Effector CD4-positive, alpha-beta T cell (primary cell): ENCODE measurements around the gene RCN2.
"Not testable (repeated sequence)": the region's sequence is repeated elsewhere in the genome, so short reads cannot be mapped to it uniquely, and the experiment has no call there.

ENCODE experiments used
- DNase-seq: peaks from one replicate; pipeline ENCODE4 v3.0.0-alpha.2; 2020

Gene RCN2

DNA sequence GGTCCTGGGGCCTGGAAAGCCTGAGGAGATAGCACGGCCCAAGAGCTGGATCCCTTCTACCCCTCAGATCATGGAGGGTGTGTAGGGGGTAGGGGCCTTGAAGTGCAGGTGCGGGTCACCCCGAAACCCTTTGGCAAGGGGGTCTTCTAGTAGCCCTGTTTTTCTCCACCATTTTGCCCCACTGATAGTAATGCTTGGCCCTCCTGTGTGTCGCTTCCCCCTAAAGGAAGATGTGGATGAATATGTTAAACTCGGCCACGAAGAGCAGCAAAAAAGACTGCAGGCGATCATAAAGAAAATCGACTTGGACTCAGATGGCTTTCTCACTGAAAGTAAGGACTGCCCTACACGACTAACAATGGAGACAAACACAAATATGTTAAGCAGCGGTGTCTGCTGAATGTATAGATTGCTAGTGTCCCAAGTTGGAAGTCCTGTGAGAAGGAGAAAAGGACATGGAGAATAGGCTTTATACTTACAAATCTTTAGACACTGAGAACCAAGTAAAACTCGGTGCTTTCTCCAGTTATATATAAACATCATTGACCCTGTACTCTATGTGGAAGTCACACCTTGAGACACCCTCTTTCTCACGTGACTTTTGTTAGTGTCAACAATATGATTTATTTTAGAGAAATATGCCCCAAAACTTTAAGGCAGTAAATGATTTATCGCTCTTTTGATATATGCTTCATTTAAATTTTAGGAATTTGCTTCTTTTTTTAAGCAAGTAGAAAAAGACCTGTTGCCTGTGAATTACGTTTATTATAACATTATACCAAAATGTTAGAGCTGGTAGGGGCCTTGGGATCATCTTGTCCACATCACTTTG is 802 bp downstream of the RCN2 start:
- no peak for DNase-seq

- DNase-seq = no peak
Observed at GRCh38 chr15:76935620-76936019, 4.1 kb downstream of the RCN2 start.

GRCh38 chr15:76936671-76937070 is 5.1 kb downstream of the RCN2 start:
- DNase-seq = no peak

GRCh38 chr15:76938752-76939151 is 7.2 kb downstream of the RCN2 start:
- DNase-seq = no peak

DNA sequence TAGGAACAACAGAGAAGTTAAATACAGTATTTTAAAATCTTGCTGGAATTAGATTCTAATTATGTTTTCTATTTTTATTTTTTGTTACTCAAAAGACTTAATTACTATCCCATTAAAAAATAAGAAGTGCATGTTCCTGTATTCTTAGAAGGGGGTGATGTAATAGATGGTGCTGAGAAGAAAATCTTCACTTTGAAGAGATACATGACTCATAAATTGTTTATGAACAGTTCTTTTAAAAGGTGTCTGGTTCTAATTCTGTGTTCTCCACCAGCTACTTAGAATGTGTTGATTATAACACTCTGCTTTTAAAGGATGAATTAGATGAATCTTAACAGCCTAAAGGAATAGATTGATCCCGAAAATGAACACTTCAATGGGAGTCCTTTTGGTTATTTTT is 8.2 kb downstream of the RCN2 start:
- DNase-seq = no peak

DNA sequence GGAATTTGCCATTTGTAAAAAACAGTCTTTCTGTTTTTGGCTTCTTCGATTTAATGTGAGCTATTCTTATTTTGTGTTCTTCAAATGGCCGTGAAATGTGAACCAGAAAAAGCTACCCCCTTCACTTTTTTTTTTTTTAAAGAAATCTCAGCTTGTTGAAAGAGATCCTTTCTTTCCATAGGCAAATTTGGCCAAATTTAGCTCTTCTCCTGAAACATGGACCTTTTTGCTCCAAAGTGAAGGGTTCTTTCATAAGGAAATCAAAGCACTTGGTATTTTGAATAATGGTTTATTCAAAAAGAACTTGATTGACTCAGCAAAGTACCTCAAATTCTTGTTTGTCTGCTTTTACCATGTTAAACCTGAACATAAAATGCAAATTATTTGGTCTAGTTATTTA is 10.1 kb downstream of the RCN2 start:
- DNase-seq = no peak

DNA sequence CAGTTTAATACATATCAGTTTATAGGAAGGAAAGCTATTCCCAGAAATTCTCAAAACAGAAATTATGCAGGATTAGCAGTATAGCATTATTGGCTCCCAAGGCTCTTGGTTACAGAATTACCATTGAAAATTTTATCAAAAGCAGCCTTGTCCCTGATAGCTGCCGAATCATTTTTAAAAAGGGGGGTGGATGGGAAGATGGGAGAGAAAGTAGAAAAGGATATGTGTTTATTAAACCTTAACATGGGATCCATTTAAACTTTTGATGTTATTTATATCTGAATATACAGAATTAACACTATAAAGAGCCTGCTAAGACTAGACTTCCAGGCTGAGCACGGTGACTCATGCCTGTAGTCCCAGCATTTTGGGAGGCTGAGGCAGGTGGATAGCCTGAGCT is 10.8 kb downstream of the RCN2 start:
- no peak for DNase-seq

GRCh38 chr15:76945494-76946093 is 14.0 kb downstream of the RCN2 start:
- no peak for DNase-seq

DNA sequence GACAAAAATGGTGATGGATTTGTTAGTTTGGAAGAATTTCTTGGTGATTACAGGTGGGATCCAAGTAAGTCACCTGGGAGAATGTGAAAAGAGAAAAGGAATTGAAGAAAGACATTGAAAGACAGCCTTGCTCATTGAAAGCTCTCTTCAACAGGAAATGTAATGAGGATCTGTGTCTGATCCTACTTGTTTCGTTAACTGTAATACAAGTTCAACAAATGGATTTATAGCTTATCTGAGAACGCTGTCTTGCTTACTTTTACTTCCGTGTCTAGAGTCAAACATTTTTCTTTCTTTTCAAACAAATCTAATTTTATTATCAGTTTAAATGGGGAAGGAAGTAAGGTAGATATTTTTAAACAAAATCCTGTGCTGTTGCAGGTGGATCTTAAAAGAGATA is 15.9 kb downstream of the RCN2 start:
- DNase-seq = no peak

GRCh38 chr15:76951220-76951619 is 19.7 kb downstream of the RCN2 start:
- no peak for DNase-seq

DNA sequence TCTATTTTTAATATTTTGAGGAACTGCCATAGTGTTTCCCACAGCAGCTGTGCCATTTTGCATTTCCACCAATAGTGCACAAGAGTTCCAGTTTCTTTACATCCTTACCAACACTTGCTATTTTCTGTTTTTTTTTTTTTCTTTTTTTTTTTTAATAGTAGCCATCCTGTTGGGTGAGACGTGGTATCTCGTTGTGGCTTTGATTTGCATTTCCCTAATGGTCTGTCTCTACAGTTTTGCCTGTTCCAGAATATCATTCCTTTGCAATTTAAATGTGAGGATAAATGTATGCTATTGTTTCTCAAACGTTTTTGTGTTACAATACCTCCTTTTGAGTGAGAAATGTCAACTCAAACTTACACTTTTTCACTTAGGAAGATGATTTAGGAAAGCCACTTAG is 22.4 kb downstream of the RCN2 start:
- no peak for DNase-seq

DNA sequence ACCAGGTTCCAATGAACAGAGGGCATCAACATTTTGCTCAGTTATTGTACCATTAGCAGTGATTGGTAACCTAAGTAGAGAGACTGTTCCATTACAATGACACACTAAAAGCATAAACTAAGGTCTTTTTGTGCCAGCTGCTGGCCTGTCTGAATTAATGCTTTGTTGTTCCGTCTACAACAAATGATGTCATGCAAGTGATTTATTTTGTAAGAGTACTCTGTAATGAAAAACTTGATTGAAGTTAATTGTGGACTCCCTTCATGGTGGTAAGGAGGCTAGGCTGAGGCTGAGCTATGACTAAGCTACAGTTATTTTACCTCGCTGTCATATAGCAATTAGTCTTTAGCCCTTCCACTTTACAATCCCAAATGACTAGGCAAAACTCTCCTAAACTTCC is 23.2 kb downstream of the RCN2 start:
- DNase-seq = no peak

DNA sequence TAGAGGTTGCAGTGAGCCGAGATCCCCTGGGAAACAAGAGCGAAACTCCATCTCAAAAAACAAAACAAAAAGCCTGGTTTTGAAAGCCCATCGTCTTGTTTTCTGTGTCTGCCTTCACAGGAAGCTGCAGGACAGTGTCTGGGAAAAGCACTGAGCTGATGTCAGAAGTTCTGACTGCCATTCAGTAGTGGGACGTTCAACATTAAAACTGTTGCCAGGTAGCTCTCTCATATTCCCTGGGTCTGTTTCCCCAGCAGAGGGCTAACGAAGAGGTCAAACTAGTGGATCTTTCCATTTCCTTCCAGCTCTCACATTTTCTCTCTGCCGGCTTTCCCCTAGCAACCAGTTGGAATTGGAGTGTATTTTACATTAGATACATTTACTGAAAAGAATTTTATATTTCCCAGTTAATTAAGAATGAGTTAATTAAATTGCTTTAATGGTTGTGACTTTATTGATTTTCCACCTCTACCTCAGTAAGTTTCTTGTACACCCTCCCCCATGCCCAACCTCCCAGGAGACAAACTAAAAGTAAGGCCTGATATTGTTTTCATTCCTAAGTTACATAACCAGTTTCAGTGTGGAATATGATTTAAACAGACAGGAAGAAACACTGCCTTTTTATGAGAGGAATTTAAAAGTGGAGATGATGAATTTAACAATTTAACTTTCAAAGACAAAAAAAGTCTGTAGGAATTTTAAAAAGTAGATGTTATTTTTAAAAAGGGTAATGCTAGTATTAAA is 29.9 kb downstream of the RCN2 start:
- DNase-seq = no peak

- DNase-seq = no peak
Observed at GRCh38 chr15:76962337-76963013, 30.9 kb downstream of the RCN2 start.

GRCh38 chr15:76963596-76963995 is 32.0 kb downstream of the RCN2 start:
- no peak for DNase-seq

- no peak for DNase-seq
Observed at GRCh38 chr15:76964157-76964556, 32.6 kb downstream of the RCN2 start.

- DNase-seq = not testable (repeated sequence)
Observed at GRCh38 chr15:76966051-76966450, 34.5 kb downstream of the RCN2 start.

DNA sequence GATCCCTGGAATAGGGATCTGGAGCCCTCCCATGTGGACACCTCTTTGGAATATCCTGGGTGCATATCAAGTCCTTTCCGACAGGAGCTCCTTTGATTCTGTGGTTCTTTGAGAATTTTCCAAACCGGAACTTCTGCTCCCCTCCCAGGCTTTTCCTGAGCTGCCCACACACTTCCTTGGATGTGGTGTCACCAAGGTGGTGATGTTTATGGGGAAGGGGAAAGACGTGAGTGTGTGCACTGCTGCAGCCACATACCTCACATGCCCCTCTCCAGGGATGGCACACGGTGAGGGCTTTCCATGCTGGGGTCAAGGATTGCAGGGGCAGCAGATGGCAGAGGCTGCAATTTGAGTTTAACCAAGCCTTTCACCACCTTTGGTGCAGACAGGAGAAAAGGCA is 35.5 kb downstream of the RCN2 start:
- DNase-seq = no peak

DNA sequence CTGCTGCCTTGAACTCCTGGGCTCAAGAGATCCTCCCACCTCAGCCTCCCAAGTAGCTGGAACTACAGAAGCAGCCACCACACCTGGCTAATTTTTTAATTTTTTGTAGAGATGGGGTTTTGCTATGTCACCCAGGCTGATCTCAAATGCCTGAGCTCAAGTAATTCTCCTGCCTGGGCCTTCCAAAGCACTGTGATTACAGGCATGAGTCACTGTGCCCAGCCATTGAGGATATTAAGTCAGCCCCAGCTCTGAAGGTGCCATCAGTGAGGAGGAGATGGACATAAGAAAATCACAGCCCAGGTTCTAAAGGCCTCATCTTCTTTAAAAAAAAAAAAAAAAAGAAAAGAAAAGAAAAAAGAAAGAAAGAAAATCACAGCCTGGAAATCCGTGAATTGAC is 36.8 kb downstream of the RCN2 start:
- no peak for DNase-seq

DNA sequence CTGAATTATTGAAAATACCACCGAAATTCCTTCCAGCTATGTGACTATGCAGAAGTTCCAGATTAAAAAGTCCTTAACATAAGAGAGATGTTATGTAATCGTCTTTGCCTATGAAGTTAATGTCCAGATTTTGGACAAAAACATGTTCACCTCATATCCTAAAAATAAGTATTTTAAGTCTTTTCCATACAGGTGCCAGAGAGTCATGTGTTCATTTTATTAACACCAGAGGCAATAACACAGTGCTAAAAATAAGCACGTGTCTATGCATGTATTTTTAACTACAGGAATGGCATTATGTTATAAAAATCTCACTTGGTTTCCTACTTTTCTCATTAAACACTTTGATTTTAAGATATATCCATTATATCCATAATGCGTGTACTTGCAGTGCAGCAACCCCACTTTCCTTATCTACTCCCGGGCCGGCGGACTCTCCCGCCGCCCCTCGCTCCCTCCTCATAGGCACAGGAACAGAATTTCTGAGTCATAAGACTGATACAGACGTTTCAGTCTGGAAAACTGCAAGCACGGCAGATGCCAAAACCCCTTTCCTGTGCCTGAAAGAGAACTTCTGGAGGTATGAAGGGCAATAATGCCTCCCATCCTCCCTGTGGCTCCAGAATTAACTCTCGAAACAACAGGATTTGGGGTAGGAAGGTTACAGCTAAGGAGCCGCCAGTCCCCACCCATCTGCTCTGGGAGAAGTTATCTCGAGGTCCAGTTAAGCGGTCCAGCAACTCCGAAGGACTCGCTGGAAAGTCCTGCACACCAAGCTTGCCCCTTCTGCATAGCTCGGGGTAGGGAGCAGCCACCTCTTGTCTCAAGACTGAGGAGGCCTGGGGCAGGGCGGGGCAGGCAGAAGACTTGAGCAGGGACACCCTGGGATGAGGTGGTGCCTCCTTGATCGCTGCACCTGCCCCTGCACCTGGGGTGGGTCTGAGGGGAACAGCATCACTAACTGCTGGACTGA is 41.1 kb downstream of the RCN2 start:
- DNase-seq = no peak

DNA sequence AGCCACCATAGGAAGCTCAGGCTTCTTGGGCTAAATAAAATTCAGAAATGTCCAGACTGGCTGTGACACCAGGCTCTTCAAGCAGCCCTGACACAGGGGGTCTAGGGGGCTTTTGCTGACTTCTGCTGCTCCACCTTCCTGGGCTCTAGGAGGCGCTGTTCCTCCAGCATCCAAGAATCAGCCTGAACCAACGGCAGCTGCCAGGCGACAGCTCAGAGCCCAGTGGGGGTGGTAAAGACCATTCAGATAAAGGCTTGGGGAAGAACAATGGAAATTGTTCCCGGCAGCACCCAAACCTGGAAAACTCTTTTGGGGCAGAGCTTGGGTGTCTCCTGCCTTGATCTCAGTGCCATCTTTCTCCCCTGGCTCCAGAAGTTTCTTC is 41.8 kb downstream of the RCN2 start:
- peak; percentile 55 for DNase-seq

DNA sequence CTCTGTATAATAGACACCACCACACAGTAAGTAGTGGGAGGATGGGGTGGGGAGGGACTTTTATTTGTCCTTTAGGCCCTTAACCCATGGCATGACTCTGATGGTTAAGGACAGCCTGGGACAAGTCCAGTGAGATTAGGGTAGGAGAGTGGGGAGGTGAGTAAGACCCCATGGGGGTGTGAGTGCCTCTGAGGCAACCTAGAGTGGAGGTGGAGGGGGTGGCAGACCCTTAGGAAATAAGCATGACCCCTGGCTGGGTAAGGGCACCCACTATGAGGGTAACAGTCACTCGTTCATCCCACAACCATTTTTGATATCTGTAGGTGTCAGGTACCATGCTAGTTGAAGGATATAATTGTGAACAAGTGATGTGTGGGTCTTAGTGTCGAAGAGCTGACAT is 42.4 kb downstream of the RCN2 start:
- no peak for DNase-seq
